ENCODE measurements around the gene BST1. TPM values are rescaled to one million over a fixed set of nuclear protein-coding genes. Genes with fewer than 3 reads are reported as not detected.

The BST1 gene
- total and polyA plus RNA-seq, 2 of the 8 experiments (the other 6 are each of a cell fraction or from before 2014, with no cell fraction given), result 0.52 to 0.54 TPM

DNA sequence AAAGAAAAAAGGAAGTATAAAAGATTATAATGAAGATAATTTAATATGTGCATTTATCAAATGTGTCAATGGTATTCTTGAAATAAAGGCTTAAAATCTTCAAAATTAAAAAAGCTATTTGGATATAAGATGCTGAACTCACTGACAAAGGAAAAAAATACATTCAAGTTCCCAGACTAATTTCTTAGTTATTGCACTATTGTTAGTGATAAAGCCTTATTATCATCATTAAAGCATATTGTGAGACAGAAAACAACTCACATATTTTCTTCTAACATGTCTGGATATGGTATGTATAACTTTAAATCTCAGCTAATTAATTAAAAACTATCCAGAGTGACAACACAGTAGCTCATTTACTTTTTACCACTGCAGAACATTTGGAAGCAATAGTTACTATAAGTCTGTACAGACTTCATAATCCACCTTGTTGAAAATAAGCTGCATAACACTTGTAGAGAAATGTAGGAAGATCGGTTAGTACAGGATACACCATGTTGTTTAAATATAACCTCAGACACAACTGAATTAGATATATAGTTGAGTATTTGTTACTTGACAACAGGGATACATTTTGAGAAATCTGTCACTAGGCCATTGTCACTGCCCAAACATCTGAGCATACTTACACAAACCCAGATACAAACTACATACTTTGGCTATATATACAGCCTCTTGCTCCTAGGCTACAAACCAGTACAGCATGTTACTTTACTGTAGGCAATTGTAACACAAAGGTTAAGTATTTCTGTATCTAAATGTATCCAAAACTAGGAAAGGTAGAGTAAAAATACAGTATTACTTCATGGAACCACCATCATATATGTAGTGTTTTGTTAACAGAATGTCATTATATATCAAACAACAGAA lies 34.1 kb upstream of the BST1 start (continued):
- no peak for TF ChIP-seq ATF3 (IDR thresholded peaks at IDR 0.05; ENCODE audit: insufficient read depth, low read depth, low read length)
- TF ChIP-seq USF2 (IDR thresholded peaks at IDR 0.05; ENCODE audit: low read length), result no peak
- no peak for TF ChIP-seq E2F6 (IDR thresholded peaks at IDR 0.05)
- no peak for TF ChIP-seq EZH2 (IDR thresholded peaks at IDR 0.05; ENCODE audit: low read depth, low read length, severe bottlenecking)
